CD14-positive monocyte (primary cell): ENCODE data around the gene STK32B. TPM values are rescaled to one million over a fixed set of nuclear protein-coding genes. Genes with fewer than 3 reads are reported as not detected.

Source experiments
- DNase-seq, 3 donors: peaks; one replicate each; pipeline ENCODE4 v3.0.0-alpha.2; 2011 to 2022
- H2AFZ ChIP-seq: 2 replicates; pipeline ENCODE4 v1.6.0; 2012; ENCODE audit warnings: mild to moderate bottlenecking, low read depth, low read length, inconsistent platforms; ENCODE audit not compliant: insufficient read depth, poor library complexity, severe bottlenecking
- H3K27ac ChIP-seq, 2 donors: 1 replicate in 1 of 2; 2 replicates in 1 of 2; pipeline ENCODE4 v1.5.1; 2012 to 2013; ENCODE audit warnings: low read length in 2 of 2, control low read depth in 1 of 2, inconsistent platforms in 1 of 2, low read depth in 1 of 2, mild to moderate bottlenecking in 1 of 2
- H3K27me3 ChIP-seq, 2 donors: one replicate each; pipeline versions ENCODE4 v1.6.0 to v1.6.1; 2011 to 2013; ENCODE audit warnings: low read length in 2 of 2; ENCODE audit not compliant: control insufficient read depth in 2 of 2, insufficient read depth in 2 of 2
- H3K36me3 ChIP-seq, 2 donors: replicated peaks in 1 of 2; 1 replicate in 1 of 2; 2 replicates in 1 of 2; pipeline versions ENCODE4 v1.5.1 to v1.6.1; 2012 to 2013; ENCODE audit warnings: low read length in 2 of 2, control low read depth in 1 of 2, inconsistent platforms in 1 of 2, mild to moderate bottlenecking in 1 of 2; ENCODE audit not compliant: insufficient read depth in 2 of 2, control insufficient read depth in 1 of 2
- H3K4me1 ChIP-seq, 2 donors: 1 replicate in 1 of 2; 2 replicates in 1 of 2; pipeline versions ENCODE4 v1.5.1 to v1.6.1; 2012 to 2013; ENCODE audit warnings: low read length in 2 of 2, control low read depth in 1 of 2, inconsistent platforms in 1 of 2, mild to moderate bottlenecking in 1 of 2, moderate library complexity in 1 of 2; ENCODE audit not compliant: insufficient read depth in 2 of 2, control insufficient read depth in 1 of 2
- H3K4me2 ChIP-seq: replicated peaks from 2 replicates; pipeline ENCODE3; 2012; ENCODE audit warnings: low read length, moderate library complexity, mild to moderate bottlenecking; ENCODE audit not compliant: poor library complexity, severe bottlenecking; ENCODE audit errors: extremely low read depth
- H3K4me3 ChIP-seq, 3 experiments: fragments of 200-600 bp in 1 of 3; sonication (generic) in 1 of 3; replicated peaks in 1 of 3; 1 replicate in 2 of 3; 2 replicates in 1 of 3; pipeline ENCODE4 v1.5.1; 2011 to 2013; ENCODE audit warnings: low read length in 3 of 3, mild to moderate bottlenecking in 3 of 3, control low read depth in 2 of 3, low read depth in 2 of 3, inconsistent platforms in 1 of 3, moderate library complexity in 1 of 3
- H3K79me2 ChIP-seq: 2 replicates; pipeline ENCODE4 v1.6.0; 2012; ENCODE audit warnings: mild to moderate bottlenecking, control low read depth, inconsistent platforms, low read length, moderate library complexity; ENCODE audit not compliant: insufficient read depth
- H3K9ac ChIP-seq: 2 replicates; pipeline ENCODE4 v1.6.0; 2017; ENCODE audit warnings: low read length, mild to moderate bottlenecking; ENCODE audit not compliant: insufficient read depth, poor library complexity, severe bottlenecking
- H3K9me3 ChIP-seq, 2 donors: replicated peaks in 1 of 2; 1 replicate in 1 of 2; 2 replicates in 1 of 2; pipeline versions ENCODE4 v1.5.1 to v1.6.1; 2012 to 2013; ENCODE audit warnings: low read length in 2 of 2, control low read depth in 1 of 2; ENCODE audit not compliant: control insufficient read depth in 1 of 2, insufficient read depth in 1 of 2
- H4K20me1 ChIP-seq: 2 replicates; pipeline ENCODE4 v1.6.0; 2012; ENCODE audit warnings: mild to moderate bottlenecking, low read length, control low read depth, moderate library complexity; ENCODE audit not compliant: insufficient read depth
- H3K27ac Mint-ChIP-seq, 7 donors: one replicate each; pipeline ENCODE4 v1.8.0; 2020; ENCODE audit warnings: mild to moderate bottlenecking in 7 of 7, mixed read lengths in 7 of 7, moderate library complexity in 6 of 7, inconsistent platforms in 2 of 7
- H3K27me3 Mint-ChIP-seq, 3 donors: one replicate each; pipeline ENCODE4 v1.8.0; 2021 to 2022; ENCODE audit warnings: low read depth in 3 of 3, mild to moderate bottlenecking in 3 of 3, mixed read lengths in 3 of 3, moderate library complexity in 3 of 3, inconsistent platforms in 1 of 3
- H3K36me3 Mint-ChIP-seq, 2 donors: one replicate each; pipeline ENCODE4 v1.8.0; 2020; ENCODE audit warnings: mixed read lengths in 2 of 2, inconsistent platforms in 1 of 2, mild to moderate bottlenecking in 1 of 2
- H3K4me1 Mint-ChIP-seq: one replicate; pipeline ENCODE4 v1.8.0; 2020; ENCODE audit warnings: mild to moderate bottlenecking, mixed read lengths
- H3K4me3 Mint-ChIP-seq, 2 donors: one replicate each; pipeline ENCODE4 v1.8.0; 2020; ENCODE audit warnings: mild to moderate bottlenecking in 2 of 2, mixed read lengths in 2 of 2, moderate library complexity in 1 of 2
- H3K9me3 Mint-ChIP-seq, 7 donors: one replicate each; pipeline ENCODE4 v1.8.0; 2020 to 2022; ENCODE audit warnings: mixed read lengths in 7 of 7, mild to moderate bottlenecking in 6 of 7, moderate library complexity in 6 of 7, inconsistent platforms in 2 of 7
- WGBS: methylation state at CpG from one replicate; pipeline ENCODE4 v1.1.5; 2013; ENCODE audit warnings: missing lambda C conversion rate; ENCODE audit not compliant: insufficient coverage; 5-methylcytosine and 5-hydroxymethylcytosine counted together
- intact Hi-C, 2 donors: fragments of 100-400 bp; cut with micrococcal nuclease; formaldehyde crosslinking; loops; one replicate each; pipeline versions ENCODE4 v1.15.0 to v1.15.1; 2023
- polyA plus RNA-seq, 3 donors: library from polyadenylated mRNA; depleted of rRNA in 1 of 3; unstranded in 2 of 3; stranded (reverse) in 1 of 3; fragments of 300-500 nt in 2 of 3; fragments of >200 nt in 1 of 3; fragmentation: Illumina TruSeq in 2 of 3; gene quantifications; 1 replicate in 2 of 3; 2 replicates in 1 of 3; pipeline ENCODE4 v1.2.3, GENCODE V29; 2012 to 2021
- TF ChIP-seq, protein P1 (sequence below): fragments of 200-600 bp; IDR thresholded peaks from one replicate; pipeline ENCODE4 v1.8.0; 2022; ENCODE audit warnings: antibody characterized with exemption, mild to moderate bottlenecking

STK32B gene
- polyA plus RNA-seq, 3 donors, result 0.61 to 1.7 (median 0.75) TPM

DNA sequence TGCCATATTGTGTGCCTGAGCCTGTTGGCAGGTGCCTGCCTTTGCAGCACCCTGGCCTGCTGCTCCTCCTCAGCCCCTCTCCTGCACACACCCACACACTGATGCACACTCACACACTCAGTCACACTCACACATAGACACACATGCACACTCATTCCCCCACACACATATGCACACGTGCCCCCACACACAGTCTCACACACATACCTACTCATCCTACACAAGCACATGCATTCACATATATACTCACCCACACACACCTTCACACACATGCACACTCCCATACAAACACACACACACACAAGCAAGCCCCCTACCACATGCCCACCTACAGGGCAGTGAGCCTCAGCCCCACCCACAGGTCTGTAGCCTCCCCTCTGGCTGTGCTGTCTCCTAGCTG lies 412.1 kb downstream of the STK32B start:
- H3K27ac ChIP-seq, result no peak overlapping the region
- H3K4me3 ChIP-seq, result no peak overlapping the region
- no peaks in the 10 kb centered on the region for H3K36me3 ChIP-seq
- 93% methylated on average over 1 of the region's 1 CpG for WGBS
- no peak overlapping the region for H2AFZ ChIP-seq
- H3K4me1 ChIP-seq, result no peaks in the 10 kb centered on the region
- H3K4me2 ChIP-seq, result no peak overlapping the region
- Mint-ChIP-seq H3K36me3 (peaks cover 0 to 7% of the 10 kb centered on the region in 2 donors), H3K27ac (no peak overlapping the region), H3K27me3 (no peaks in the 10 kb centered on the region), H3K4me1 (no peaks in the 10 kb centered on the region), H3K4me3 (no peak overlapping the region), H3K9me3 (no peaks in the 10 kb centered on the region)
- H3K27me3 ChIP-seq, result no peaks in the 10 kb centered on the region
- DNase-seq, result no peak
- no peak overlapping the region for H3K9ac ChIP-seq
- H3K79me2 ChIP-seq, result no peaks in the 10 kb centered on the region
- no peaks in the 10 kb centered on the region for H3K9me3 ChIP-seq
- no peaks in the 10 kb centered on the region for H4K20me1 ChIP-seq
- TF ChIP-seq, protein P1, sequence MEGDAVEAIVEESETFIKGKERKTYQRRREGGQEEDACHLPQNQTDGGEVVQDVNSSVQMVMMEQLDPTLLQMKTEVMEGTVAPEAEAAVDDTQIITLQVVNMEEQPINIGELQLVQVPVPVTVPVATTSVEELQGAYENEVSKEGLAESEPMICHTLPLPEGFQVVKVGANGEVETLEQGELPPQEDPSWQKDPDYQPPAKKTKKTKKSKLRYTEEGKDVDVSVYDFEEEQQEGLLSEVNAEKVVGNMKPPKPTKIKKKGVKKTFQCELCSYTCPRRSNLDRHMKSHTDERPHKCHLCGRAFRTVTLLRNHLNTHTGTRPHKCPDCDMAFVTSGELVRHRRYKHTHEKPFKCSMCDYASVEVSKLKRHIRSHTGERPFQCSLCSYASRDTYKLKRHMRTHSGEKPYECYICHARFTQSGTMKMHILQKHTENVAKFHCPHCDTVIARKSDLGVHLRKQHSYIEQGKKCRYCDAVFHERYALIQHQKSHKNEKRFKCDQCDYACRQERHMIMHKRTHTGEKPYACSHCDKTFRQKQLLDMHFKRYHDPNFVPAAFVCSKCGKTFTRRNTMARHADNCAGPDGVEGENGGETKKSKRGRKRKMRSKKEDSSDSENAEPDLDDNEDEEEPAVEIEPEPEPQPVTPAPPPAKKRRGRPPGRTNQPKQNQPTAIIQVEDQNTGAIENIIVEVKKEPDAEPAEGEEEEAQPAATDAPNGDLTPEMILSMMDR, result no peak
- intact Hi-C loops, result no loop called here

DNA sequence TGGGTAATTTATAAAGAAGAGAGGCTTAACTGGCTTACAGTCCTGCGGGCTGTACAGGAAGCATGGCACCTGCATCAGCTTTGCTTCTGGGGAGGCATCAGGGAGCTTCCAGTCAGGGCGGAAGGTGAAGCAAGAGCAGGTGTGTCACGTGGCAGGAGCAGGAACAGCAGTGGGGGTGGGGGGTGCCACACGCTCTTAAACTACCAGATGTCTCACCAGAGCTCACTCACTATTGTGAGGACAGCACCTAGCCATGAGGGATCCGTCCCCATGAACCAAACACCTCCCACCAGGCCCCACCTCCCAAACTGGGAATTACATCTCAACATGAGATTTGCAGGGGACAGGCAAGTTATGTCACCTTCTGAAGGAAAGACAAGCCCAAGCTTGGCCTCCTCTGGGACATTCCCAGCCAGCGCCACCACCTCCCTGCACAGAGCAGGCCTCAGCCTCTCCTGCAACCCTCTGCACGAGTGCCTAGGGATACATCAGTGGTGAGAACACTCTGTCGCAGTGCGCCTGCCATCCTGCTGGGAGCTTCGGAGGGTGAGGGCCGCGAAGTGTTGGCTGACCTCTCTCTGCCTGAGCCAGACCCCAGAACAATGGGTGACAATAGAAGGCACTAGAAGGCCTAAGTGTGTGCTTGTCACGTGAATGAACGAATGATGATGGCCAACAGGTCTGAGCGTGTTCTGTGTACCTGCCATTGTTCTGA lies 412.8 kb downstream of the STK32B start:
- Histone ChIP-seq H3K27me3 (no peaks in the 10 kb centered on the region), H3K27ac (no peak overlapping the region), H3K79me2 (no peaks in the 10 kb centered on the region), H3K9ac (no peak overlapping the region), H3K4me2 (no peak overlapping the region), H3K9me3 (no peaks in the 10 kb centered on the region), H2AFZ (no peak overlapping the region), H4K20me1 (no peaks in the 10 kb centered on the region), H3K4me3 (no peak overlapping the region), H3K4me1 (no peaks in the 10 kb centered on the region), H3K36me3 (no peaks in the 10 kb centered on the region)
- H3K27me3 Mint-ChIP-seq, result no peaks in the 10 kb centered on the region
- peaks cover 0 to 9% of the 10 kb centered on the region in 2 donors for H3K36me3 Mint-ChIP-seq
- H3K4me3 Mint-ChIP-seq, result no peak overlapping the region
- WGBS, result 93% methylated on average over 11 of the region's 15 CpGs
- H3K9me3 Mint-ChIP-seq, result no peaks in the 10 kb centered on the region
- no peak for DNase-seq
- H3K27ac Mint-ChIP-seq, result no peak overlapping the region
- H3K4me1 Mint-ChIP-seq, result no peaks in the 10 kb centered on the region
- intact Hi-C loops, result no loop called here
- TF ChIP-seq, protein P1, result no peak
